Adipose tissue (tissue), 3 donors: Measurements from ENCODE around the gene RGS17. TPM values are rescaled to one million over a fixed set of nuclear protein-coding genes. Genes with fewer than 3 reads are reported as not detected.

Source experiments
- H3K27ac ChIP-seq: one replicate; pipeline ENCODE4 v1.5.1; 2013; ENCODE audit warnings: low read depth, low read length
- WGBS, 3 donors: extraction: QIAGEN DNeasy Blood & Tissue Kit; methylation state at CpG; one replicate each; pipeline ENCODE4 v1.1.7; 2013; 5-methylcytosine and 5-hydroxymethylcytosine counted together
- polyA plus RNA-seq, 3 donors: library from polyadenylated mRNA; stranded (reverse); fragments of 200-250 nt; gene quantifications; one replicate each; pipeline ENCODE4 v1.2.3, GENCODE V29; 2013
- donor health status: healthy with polysubstance abuse.
- donor health status: Bipolar disorder and iron deficiency.
- donor health status: healthy.

RGS17 gene
- polyA plus RNA-seq, 3 donors = 0.22 to 1.1 (median 0.32) TPM

DNA sequence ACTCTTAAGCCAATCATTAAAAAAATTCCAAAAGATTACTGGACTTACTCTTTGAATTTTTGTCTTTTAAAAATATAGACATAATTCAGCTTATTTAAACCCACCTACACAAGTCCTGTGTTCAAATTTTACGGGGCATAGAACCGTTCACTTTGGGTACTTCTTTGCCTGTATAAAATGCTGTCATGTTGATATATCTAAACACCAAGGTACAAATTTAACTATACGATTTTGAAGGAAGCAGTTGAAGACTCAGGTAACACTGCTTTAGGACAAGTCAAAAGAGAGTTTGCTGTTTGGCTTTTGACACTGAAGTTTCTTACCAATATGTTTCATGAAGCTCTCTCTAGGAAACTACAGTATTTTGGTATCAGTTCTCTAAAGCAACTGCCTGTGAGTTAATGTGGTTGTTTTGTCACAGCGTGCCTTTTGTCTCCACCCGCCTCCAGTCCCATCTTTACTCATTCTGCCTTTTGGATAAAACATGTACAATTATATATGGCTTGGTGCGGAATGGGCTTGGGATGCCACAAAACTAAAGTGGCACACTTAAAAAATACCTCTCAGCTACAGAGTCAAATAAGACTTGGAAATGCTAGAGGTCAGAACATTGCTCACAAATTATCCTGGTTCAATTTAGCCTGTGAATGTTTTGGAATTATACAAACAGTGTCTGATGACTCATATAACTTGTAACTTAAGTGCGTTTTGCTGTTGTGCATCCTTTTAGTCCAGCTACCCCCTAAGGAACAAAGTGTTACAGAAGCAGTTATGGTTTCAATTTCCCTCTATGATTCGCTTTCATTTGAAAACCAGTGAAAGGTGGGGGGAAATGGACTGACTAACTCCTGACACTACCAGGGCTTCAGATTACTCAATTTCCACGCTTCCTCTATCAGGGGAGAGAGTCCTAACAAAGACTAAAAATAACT lies 38.7 kb downstream of the RGS17 start:
- 65 to 83% (median 66%) methylated on average over 9 of the region's 9 CpGs for WGBS, 3 donors
- H3K27ac ChIP-seq = no peak overlapping the region

DNA sequence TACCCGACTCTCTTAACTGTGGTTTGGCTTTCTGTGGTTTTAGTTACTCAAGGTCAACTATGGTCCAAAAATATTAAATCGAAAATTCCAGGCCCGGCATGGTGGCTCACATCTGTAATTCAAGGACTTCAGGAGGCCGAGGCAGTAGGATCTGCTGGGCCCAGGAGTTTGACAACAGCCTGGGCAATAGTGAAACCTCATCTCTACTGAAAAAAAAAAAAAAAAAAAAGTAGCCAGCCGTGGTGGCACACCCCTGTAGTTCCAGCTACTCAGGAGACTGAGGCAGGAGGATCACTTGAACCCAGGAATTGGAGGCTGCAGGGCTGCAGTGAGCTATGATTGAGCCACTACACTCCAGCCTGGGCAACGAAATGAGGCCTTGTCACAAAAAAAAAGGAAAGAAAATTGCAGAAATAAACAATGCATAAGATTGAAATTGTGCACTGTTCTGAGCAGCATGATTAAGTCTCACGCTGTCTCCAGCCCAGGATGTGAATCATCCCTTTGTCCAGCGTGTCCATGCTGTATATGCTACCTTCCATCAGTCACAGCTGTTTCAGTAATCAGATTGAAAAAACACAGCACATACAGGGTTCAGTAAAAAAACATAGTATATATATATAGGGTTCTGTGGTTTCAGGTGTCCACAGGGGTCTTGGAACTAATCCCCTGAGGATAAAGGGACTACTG lies 40.7 kb downstream of the RGS17 start:
- 60 to 74% (median 67%) methylated on average over 8 of the region's 8 CpGs for WGBS, 3 donors
- H3K27ac ChIP-seq = no peak overlapping the region

DNA sequence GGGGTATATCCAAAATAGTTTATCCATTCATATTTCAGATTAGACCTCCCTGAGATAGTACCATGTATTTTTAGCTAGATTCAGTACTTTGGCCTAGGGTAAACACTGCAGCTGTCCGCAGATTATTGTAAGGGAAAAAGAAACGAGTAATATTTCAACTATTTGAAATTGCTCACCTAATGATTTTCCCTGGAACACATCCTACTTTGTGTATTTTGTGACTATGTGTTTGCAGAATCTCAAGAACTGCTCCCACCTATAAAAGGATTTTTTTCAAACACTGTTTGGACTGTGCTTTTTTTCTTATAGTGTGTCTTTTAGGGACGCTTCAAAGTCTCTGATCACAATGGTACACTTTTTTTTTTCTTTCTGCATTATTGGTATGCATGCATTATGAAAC lies 42.3 kb downstream of the RGS17 start:
- 72 to 89% (median 85%) methylated on average over 3 of the region's 3 CpGs for WGBS, 3 donors
- H3K27ac ChIP-seq = no peak overlapping the region

DNA sequence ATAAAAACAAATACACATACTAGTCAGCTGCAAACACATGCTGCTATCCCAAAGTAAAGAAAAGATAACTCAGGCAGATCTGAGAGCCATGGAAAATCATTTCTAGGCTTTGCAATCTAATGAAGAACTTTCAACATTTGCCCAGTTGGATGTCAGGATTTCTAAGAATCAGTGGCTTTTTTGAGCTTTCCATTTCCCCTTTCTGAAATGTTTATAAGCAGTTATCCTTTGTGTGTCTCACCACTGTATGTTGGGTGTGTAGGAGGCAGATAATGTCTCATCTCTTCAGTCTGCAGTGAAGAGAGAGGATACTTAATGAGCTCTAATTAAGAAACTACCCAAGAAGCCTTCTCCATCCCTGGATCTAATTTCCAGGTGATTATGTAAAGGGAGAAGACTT lies 43.6 kb downstream of the RGS17 start:
- no peak overlapping the region for H3K27ac ChIP-seq

GRCh38 chr6:153086225-153086990 lies 44.7 kb downstream of the RGS17 start:
- 86 to 94% (median 88%) methylated on average over 5 of the region's 5 CpGs for WGBS, 3 donors
- no peak overlapping the region for H3K27ac ChIP-seq

DNA sequence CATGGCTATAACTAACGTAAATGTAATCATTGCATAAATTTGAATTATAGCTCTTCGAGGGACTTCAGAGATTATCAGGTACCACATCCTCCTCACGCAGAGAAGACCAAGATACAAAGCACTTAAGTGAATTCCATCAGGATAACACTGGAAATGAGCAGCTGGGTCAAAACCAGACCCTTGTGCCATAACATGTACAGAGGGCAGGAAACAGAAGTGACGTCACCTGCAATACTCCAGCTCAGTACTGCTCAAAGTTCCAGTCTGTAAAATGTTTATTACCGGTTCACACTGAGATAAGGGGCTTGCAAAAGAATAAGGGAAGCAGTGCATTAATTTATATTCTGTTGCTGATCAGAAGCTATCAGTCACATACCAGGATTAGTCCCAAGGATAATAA lies 45.8 kb downstream of the RGS17 start:
- no peak overlapping the region for H3K27ac ChIP-seq
- 59 to 77% (median 63%) methylated on average over 5 of the region's 5 CpGs for WGBS, 3 donors

GRCh38 chr6:153084393-153084792 lies 46.7 kb downstream of the RGS17 start:
- 82 to 86% (median 84%) methylated on average over 3 of the region's 3 CpGs for WGBS, 3 donors
- H3K27ac ChIP-seq = no peak overlapping the region

DNA sequence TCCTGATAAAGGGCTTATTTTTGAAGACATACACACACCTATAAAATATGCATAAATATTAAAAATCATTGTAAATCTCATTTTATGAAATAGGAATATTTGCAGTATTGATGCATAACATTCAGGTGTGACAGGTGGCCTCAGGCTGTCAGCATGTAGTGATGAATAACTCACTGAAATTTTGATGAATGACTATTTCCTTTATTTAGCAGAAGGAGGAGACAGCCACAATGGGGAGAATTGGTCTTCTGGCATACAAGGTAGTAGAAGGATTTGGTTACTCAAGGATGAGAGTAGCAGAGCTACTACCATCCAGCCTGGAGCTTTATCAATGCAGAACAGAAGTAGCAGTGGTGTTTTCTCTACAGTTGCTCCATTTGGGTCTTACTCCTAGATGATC lies 47.2 kb downstream of the RGS17 start:
- no peak overlapping the region for H3K27ac ChIP-seq

DNA sequence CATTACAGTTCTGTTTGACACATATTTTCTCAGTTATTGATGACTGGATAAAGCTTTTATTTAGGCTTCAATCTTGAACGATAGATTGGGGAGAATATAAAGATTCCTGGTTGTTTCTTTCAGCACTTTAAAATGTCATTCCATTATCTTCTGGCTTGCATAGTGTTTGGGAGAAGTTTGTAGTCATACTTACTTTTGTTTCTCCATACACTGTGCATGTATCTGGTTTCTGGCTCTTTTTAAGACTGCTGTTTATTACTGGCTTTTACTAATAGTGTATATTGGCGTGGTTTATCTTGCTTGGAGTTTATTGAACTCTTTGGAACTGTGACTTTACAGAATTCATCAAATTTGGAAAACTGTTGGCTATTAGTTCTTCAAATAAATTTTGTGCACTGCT lies 49.2 kb downstream of the RGS17 start:
- 87 to 93% (median 90%) methylated on average over 2 of the region's 2 CpGs for WGBS, 3 donors
- no peak overlapping the region for H3K27ac ChIP-seq

GRCh38 chr6:153076431-153076830 lies 54.7 kb downstream of the RGS17 start:
- H3K27ac ChIP-seq = no peak overlapping the region
- 86 to 94% (median 91%) methylated on average over 5 of the region's 5 CpGs for WGBS, 3 donors

- 63 to 72% (median 65%) methylated on average over 3 of the region's 3 CpGs for WGBS, 3 donors
- no peak overlapping the region for H3K27ac ChIP-seq
Measured at GRCh38 chr6:153074761-153075160, 56.3 kb downstream of the RGS17 start.

DNA sequence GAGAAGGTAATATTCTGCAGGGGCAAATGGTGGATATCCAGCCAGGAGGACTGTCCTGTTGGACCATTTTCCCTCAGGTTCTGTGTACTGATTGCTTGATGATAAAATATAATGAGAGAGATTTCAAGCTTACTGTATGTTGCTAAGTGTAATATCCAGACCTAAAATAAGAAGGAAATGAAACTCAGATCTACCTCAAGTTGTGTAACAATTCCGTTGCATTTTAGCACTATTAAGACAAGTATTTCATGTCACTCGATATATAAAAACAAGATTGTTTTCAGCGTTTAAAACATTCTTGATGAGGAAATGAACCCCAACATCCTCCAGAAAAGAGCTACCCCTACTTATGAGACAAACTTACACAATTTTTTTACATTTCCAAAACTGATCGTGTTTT lies 57.2 kb downstream of the RGS17 start:
- 61 to 76% (median 74%) methylated on average over 4 of the region's 4 CpGs for WGBS, 3 donors
- H3K27ac ChIP-seq = no peak overlapping the region

DNA sequence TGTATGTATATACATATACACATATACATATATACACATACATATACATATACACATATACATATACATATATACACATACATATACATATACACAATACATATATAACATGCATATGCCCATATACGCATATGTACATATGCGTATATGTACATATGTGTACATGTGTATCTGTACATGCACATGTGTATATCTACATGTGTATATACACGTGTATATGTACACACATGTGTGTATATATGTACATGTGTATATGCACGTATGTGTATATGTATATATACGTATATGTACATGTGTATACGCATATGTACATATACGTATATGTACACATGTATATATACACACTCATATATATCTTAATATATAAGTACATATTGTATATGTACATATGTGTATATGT lies 60.3 kb downstream of the RGS17 start:
- 86 to 95% (median 94%) methylated on average over 7 of the region's 7 CpGs for WGBS, 3 donors
- no peak overlapping the region for H3K27ac ChIP-seq

DNA sequence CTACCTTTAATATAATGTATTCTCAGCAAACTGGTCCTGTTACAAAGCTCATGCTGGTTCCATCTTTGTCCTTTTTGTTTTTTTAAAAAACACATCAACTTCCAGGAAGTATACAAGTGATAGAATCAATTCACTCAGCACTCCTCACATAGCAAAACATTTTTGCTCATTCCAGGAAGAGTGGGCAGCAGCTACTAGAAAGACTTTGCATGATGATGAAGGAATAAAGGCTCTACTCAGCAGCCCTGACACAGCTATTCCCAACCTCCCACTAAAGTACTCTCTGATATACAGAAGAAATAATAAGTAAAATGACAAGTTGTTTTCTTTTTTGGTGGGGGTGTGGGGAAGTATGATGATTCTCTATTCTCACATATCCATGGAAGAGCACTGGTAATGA lies 61.2 kb downstream of the RGS17 start:
- no peak overlapping the region for H3K27ac ChIP-seq

- H3K27ac ChIP-seq = no peak overlapping the region
Measured at GRCh38 chr6:153065222-153065621, 65.9 kb downstream of the RGS17 start.

GRCh38 chr6:153063936-153064335 lies 67.1 kb downstream of the RGS17 start:
- H3K27ac ChIP-seq = no peak overlapping the region

DNA sequence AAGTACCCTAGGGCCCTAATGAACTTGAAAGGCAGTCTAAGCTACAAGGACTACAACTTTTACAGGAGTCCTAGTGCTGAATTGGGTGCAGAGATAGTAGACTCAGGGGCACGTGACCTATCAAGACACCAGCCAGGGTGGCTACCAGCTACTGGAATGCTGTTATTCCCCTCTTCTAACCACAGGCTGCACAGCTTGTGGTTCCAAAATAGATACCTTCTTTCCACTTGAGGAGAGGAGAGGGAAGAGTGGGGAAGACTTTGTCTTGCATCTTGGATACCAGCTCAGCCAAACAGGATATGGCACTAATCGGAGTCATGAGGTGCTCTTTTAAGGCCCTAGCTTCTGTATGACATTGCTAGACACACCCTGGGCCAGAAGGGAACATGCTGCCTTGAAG lies 68.6 kb downstream of the RGS17 start:
- 89 to 98% (median 93%) methylated on average over 2 of the region's 2 CpGs for WGBS, 3 donors
- H3K27ac ChIP-seq = no peak overlapping the region

GRCh38 chr6:153059757-153060156 lies 71.3 kb downstream of the RGS17 start:
- no peak overlapping the region for H3K27ac ChIP-seq
- 87 to 93% (median 92%) methylated on average over 1 of the region's 1 CpG for WGBS, 3 donors

DNA sequence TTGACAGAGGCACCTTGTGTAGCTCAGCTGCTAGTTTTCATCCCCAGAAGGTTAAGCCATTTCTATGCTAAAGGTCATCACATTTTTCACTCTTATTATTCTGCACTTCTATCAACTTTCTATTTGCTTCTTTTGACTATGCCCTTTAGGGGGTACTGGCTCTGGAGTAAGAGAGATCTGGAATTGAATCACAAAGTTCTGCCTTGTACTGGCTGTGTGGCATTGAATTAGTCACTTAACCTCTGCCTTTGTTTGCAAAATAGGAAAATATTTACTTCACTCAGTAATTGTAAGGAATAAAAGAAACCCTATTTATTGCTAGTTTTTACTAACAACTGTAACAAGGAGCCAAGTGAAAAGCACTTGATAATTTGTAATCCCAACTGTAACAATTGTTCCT lies 71.8 kb downstream of the RGS17 start:
- H3K27ac ChIP-seq = no peak overlapping the region
